T-cell (primary cell): Measurements from ENCODE around the gene CIITA. TPM values are rescaled to one million over a fixed set of nuclear protein-coding genes. Genes with fewer than 3 reads are reported as not detected.

ENCODE experiments used
- ATAC-seq, 4 experiments: fragments of 200-7000 bp in 3 of 4; fragments of 150-1000 bp in 1 of 4; cut with Tn5 transposase; replicated peaks in 1 of 4; 1 replicate in 3 of 4; 2 replicates in 1 of 4; pipeline ENCODE4 v1.10.0; 2021; ENCODE audit warnings: moderate library complexity in 3 of 4, mild to moderate bottlenecking in 2 of 4, moderate number of reproducible peaks in 1 of 4
- CTCF ChIA-PET, 2 donors: fragments of 300-600 bp; sonication (Branson Sonifier 250); formaldehyde crosslinking; loops; one replicate each; lab custom pipeline; 2022; ENCODE audit warnings: antibody characterized with exemption in 2 of 2; lab: Charles Lee
- POLR2A ChIA-PET, 2 donors: fragments of 300-600 bp; sonication (Branson Sonifier 250); formaldehyde crosslinking; loops; one replicate each; lab custom pipeline; 2022; ENCODE audit warnings: antibody characterized with exemption in 2 of 2; lab: Charles Lee
- DNase-seq, 35 experiments: peaks; one replicate each; pipeline versions ENCODE4 v3.0.0 to v3.0.0-alpha.2; 2013 to 2023
- H3K27ac ChIP-seq: one replicate; pipeline ENCODE4 v1.5.1; 2013; ENCODE audit warnings: low read length
- H3K27me3 ChIP-seq, 2 experiments: replicated peaks in 1 of 2; 1 replicate in 1 of 2; 2 replicates in 1 of 2; pipeline versions ENCODE4 v1.6.1 to v1.7.0; 2013; ENCODE audit warnings: low read length in 1 of 2, mixed read lengths in 1 of 2; ENCODE audit not compliant: control insufficient read depth in 2 of 2, insufficient read depth in 2 of 2; ENCODE audit errors: extremely low read depth in 1 of 2
- H3K36me3 ChIP-seq, 2 donors: 1 replicate in 1 of 2; 2 replicates in 1 of 2; pipeline versions ENCODE4 v1.6.1 to v1.7.0; 2013; ENCODE audit warnings: low read length in 1 of 2; ENCODE audit not compliant: control insufficient read depth in 2 of 2, insufficient read depth in 1 of 2; ENCODE audit errors: extremely low read depth in 1 of 2
- H3K4me1 ChIP-seq, 2 experiments: 1 replicate in 1 of 2; 2 replicates in 1 of 2; pipeline versions ENCODE4 v1.6.1 to v1.7.0; 2013; ENCODE audit warnings: low read length in 2 of 2, mixed read lengths in 1 of 2; ENCODE audit not compliant: insufficient read depth in 2 of 2, control insufficient read depth in 1 of 2; ENCODE audit errors: extremely low read depth in 1 of 2
- H3K4me3 ChIP-seq, 2 donors: 1 replicate in 1 of 2; 2 replicates in 1 of 2; pipeline versions ENCODE4 v1.5.1 to v1.7.0; 2013; ENCODE audit warnings: mild to moderate bottlenecking in 2 of 2, low read length in 1 of 2, moderate library complexity in 1 of 2; ENCODE audit not compliant: control insufficient read depth in 1 of 2; ENCODE audit errors: extremely low read depth in 1 of 2
- H3K9me3 ChIP-seq: 2 replicates; pipeline ENCODE4 v1.7.0; 2013
- H3K27ac Mint-ChIP-seq, 2 donors: one replicate each; pipeline ENCODE4 v1.8.0; 2020 to 2021; ENCODE audit warnings: mild to moderate bottlenecking in 2 of 2, mixed read lengths in 2 of 2
- H3K27me3 Mint-ChIP-seq, 2 donors: one replicate each; pipeline ENCODE4 v1.8.0; 2021 to 2022; ENCODE audit warnings: mixed read lengths in 2 of 2
- H3K36me3 Mint-ChIP-seq: one replicate; pipeline ENCODE4 v1.8.0; 2021; ENCODE audit warnings: mixed read lengths
- H3K4me1 Mint-ChIP-seq, 3 donors: one replicate each; pipeline ENCODE4 v1.8.0; 2020 to 2022; ENCODE audit warnings: mixed read lengths in 3 of 3, mild to moderate bottlenecking in 1 of 3
- H3K4me3 Mint-ChIP-seq, 3 donors: one replicate each; pipeline ENCODE4 v1.8.0; 2020 to 2022; ENCODE audit warnings: mild to moderate bottlenecking in 3 of 3, mixed read lengths in 3 of 3, moderate library complexity in 3 of 3
- H3K9me3 Mint-ChIP-seq, 3 donors: one replicate each; pipeline ENCODE4 v1.8.0; 2020 to 2022; ENCODE audit warnings: mixed read lengths in 3 of 3
- WGBS: methylation state at CpG from one replicate; pipeline ENCODE4 v1.1.5; 2013; ENCODE audit warnings: missing lambda C conversion rate; ENCODE audit not compliant: insufficient coverage; 5-methylcytosine and 5-hydroxymethylcytosine counted together
- total RNA-seq, 35 experiments: library from RNA in 6 of 35; stranded (reverse) in 6 of 35; fragments of 120-200 nt in 1 of 35; gene quantifications; one replicate each; pipeline versions ENCODE4 v1.2.1 to v1.2.4 and lab custom pipeline; 2013 to 2026

Gene CIITA
- total RNA-seq, 5 donors from 2014 or later (not counting 1 experiment from before 2014, with no cell fraction given), result 10.5 to 36.7 (median 12.5) TPM

GRCh38 chr16:10885246-10885645 lies 8.2 kb downstream of the CIITA start:
- ChIA-PET CTCF (no interaction called here), POLR2A (no interaction called here)
- Histone ChIP-seq H3K27me3 (peaks cover 0 to 2% of the 10 kb centered on the region in 2 experiments), H3K36me3 (no peaks in the 10 kb centered on the region), H3K9me3 (no peaks in the 10 kb centered on the region), H3K27ac (no peak overlapping the region), H3K4me3 (no peak overlapping the region), H3K4me1 (peaks cover 0 to 11% of the 10 kb centered on the region in 2 experiments)
- Mint-ChIP-seq H3K4me1 (peaks cover 12 to 40% (median 13%) of the 10 kb centered on the region in 3 donors), H3K4me3 (no peak overlapping the region), H3K36me3 (no peaks in the 10 kb centered on the region), H3K27me3 (peaks cover 13 to 18% of the 10 kb centered on the region in 2 donors), H3K9me3 (no peaks in the 10 kb centered on the region), H3K27ac (no peak overlapping the region)
- DNase-seq (no peak), ATAC-seq (no peak)
- WGBS, result 62% methylated on average over 5 of the region's 6 CpGs

- CTCF ChIA-PET, result interaction anchor here in 1 of 2 donors (0.5 kb wide), 1 partner anchor 27 kb away, joined by 3 read pairs; no protein-coding TSS in a partner anchor
- Histone ChIP-seq H3K9me3 (no peaks in the 10 kb centered on the region), H3K27ac (no peak overlapping the region), H3K4me1 (peaks cover 0 to 3% of the 10 kb centered on the region in 2 experiments), H3K4me3 (no peak overlapping the region), H3K36me3 (no peaks in the 10 kb centered on the region), H3K27me3 (peaks cover 0 to 2% of the 10 kb centered on the region in 2 experiments)
- DNase-seq (no peak), ATAC-seq (no peak)
- Mint-ChIP-seq H3K36me3 (no peaks in the 10 kb centered on the region), H3K4me1 (peaks cover 0 to 25% (median 0%) of the 10 kb centered on the region in 3 donors), H3K9me3 (no peaks in the 10 kb centered on the region), H3K27ac (no peak overlapping the region), H3K4me3 (peak overlapping the region in 1 of 3 donors; percentile 41), H3K27me3 (peaks cover 11 to 15% of the 10 kb centered on the region in 2 donors)
- WGBS, result 67% methylated on average over 1 of the region's 10 CpGs
- POLR2A ChIA-PET, result no interaction called here
Measured at GRCh38 chr16:10888320-10888937, 11.4 kb downstream of the CIITA start.

GRCh38 chr16:10889855-10890254 lies 12.9 kb downstream of the CIITA start:
- ATAC-seq, result no peak
- no peaks in the 10 kb centered on the region for H3K36me3 ChIP-seq
- H3K27me3 ChIP-seq, result peaks cover 0 to 2% of the 10 kb centered on the region in 2 experiments
- CTCF ChIA-PET, result no interaction called here
- no peaks in the 10 kb centered on the region for H3K36me3 Mint-ChIP-seq
- H3K4me3 ChIP-seq, result no peak overlapping the region
- 88% methylated on average over 2 of the region's 4 CpGs for WGBS
- H3K27me3 Mint-ChIP-seq, result peaks cover 11 to 21% of the 10 kb centered on the region in 2 donors
- H3K9me3 ChIP-seq, result no peaks in the 10 kb centered on the region
- no peak overlapping the region for H3K4me3 Mint-ChIP-seq
- no peaks in the 10 kb centered on the region for H3K9me3 Mint-ChIP-seq
- H3K4me1 Mint-ChIP-seq, result peaks cover 0 to 25% (median 0%) of the 10 kb centered on the region in 3 donors
- peaks cover 0 to 3% of the 10 kb centered on the region in 2 experiments for H3K4me1 ChIP-seq
- no peak overlapping the region for H3K27ac Mint-ChIP-seq
- POLR2A ChIA-PET, result no interaction called here
- no peak overlapping the region for H3K27ac ChIP-seq
- no peak for DNase-seq

- Mint-ChIP-seq H3K27me3 (peaks cover 10 to 20% of the 10 kb centered on the region in 2 donors), H3K4me3 (no peak overlapping the region), H3K36me3 (no peaks in the 10 kb centered on the region), H3K9me3 (no peaks in the 10 kb centered on the region), H3K4me1 (peaks cover 0 to 15% (median 0%) of the 10 kb centered on the region in 3 donors), H3K27ac (no peak overlapping the region)
- H3K36me3 ChIP-seq, result peaks cover 0 to 2% of the 10 kb centered on the region in 2 donors
- H3K27ac ChIP-seq, result no peak overlapping the region
- no peaks in the 10 kb centered on the region for H3K4me1 ChIP-seq
- no peak overlapping the region for H3K4me3 ChIP-seq
- ChIA-PET CTCF (no interaction called here), POLR2A (no interaction called here)
- DNase-seq, result no peak
- WGBS, result 97% methylated on average over 5 of the region's 5 CpGs
- no peak for ATAC-seq
- H3K27me3 ChIP-seq, result peaks cover 0 to 2% of the 10 kb centered on the region in 2 experiments
- H3K9me3 ChIP-seq, result no peaks in the 10 kb centered on the region
Measured at GRCh38 chr16:10892782-10893318, 15.8 kb downstream of the CIITA start.

GRCh38 chr16:10895053-10895946 lies 18.3 kb downstream of the CIITA start:
- no peaks in the 10 kb centered on the region for H3K27me3 ChIP-seq
- Mint-ChIP-seq H3K4me3 (no peak overlapping the region), H3K27ac (no peak overlapping the region), H3K4me1 (peaks cover 0 to 9% (median 0%) of the 10 kb centered on the region in 3 donors), H3K36me3 (peaks cover 4% of the 10 kb centered on the region), H3K27me3 (peaks cover 2 to 12% of the 10 kb centered on the region in 2 donors), H3K9me3 (no peaks in the 10 kb centered on the region)
- no peak for ATAC-seq
- 85% methylated on average over 8 of the region's 17 CpGs for WGBS
- POLR2A ChIA-PET, result no interaction called here
- H3K27ac ChIP-seq, result no peak overlapping the region
- CTCF ChIA-PET, result no interaction called here
- peaks cover 0 to 3% of the 10 kb centered on the region in 2 donors for H3K36me3 ChIP-seq
- H3K4me1 ChIP-seq, result no peaks in the 10 kb centered on the region
- H3K4me3 ChIP-seq, result no peak overlapping the region
- peak in 10 of 35 experiments; percentile 10 to 46 (median 19) for DNase-seq
- no peaks in the 10 kb centered on the region for H3K9me3 ChIP-seq

- Histone ChIP-seq H3K36me3 (peaks cover 0 to 3% of the 10 kb centered on the region in 2 donors), H3K9me3 (no peaks in the 10 kb centered on the region), H3K4me1 (no peaks in the 10 kb centered on the region), H3K27ac (no peak overlapping the region), H3K4me3 (no peak overlapping the region), H3K27me3 (no peaks in the 10 kb centered on the region)
- ATAC-seq, result no peak
- H3K4me3 Mint-ChIP-seq, result no peak overlapping the region
- peaks cover 0 to 7% (median 0%) of the 10 kb centered on the region in 3 donors for H3K4me1 Mint-ChIP-seq
- CTCF ChIA-PET, result no interaction called here
- POLR2A ChIA-PET, result no interaction called here
- no peaks in the 10 kb centered on the region for H3K9me3 Mint-ChIP-seq
- H3K27ac Mint-ChIP-seq, result no peak overlapping the region
- WGBS, result no CpG with 5 or more reads among the region's 3 CpGs
- peaks cover 4% of the 10 kb centered on the region for H3K36me3 Mint-ChIP-seq
- no peak for DNase-seq
- peaks cover 2 to 9% of the 10 kb centered on the region in 2 donors for H3K27me3 Mint-ChIP-seq
Measured at GRCh38 chr16:10896165-10896564, 19.2 kb downstream of the CIITA start.
